Prostate gland (tissue), 2 donors: ENCODE measurements around the gene HOXA1. TPM values are rescaled to one million over a fixed set of nuclear protein-coding genes. Genes with fewer than 3 reads are reported as not detected.

Source experiments
- DNase-seq: peaks from one replicate; pipeline ENCODE4 v3.0.0-alpha.2; 2019; ENCODE audit warnings: low spot score
- H3K27ac ChIP-seq, 2 donors: fragments of 200-600 bp; sonication (generic); 2 replicates each; pipeline ENCODE4 v1.5.1; 2017 to 2019
- H3K27me3 ChIP-seq: fragments of 200-600 bp; sonication (generic); replicated peaks from 2 replicates; pipeline ENCODE4 v1.5.1; 2019; ENCODE audit not compliant: insufficient read depth
- H3K36me3 ChIP-seq, 2 donors: fragments of 200-600 bp; sonication (generic); 1 replicate in 1 of 2; 2 replicates in 1 of 2; pipeline versions ENCODE4 v1.5.1 to v1.8.1; 2017 to 2019
- H3K4me1 ChIP-seq: fragments of 200-600 bp; sonication (generic); replicated peaks from 2 replicates; pipeline ENCODE4 v1.5.1; 2019
- H3K4me3 ChIP-seq, 2 donors: fragments of 200-600 bp; sonication (generic); 2 replicates each; pipeline ENCODE4 v1.5.1; 2017 to 2019
- H3K9me3 ChIP-seq: fragments of 200-600 bp; sonication (generic); 2 replicates; pipeline ENCODE4 v1.5.1; 2017
- POLR2A ChIP-seq: fragments of 450-650 bp; IDR thresholded peaks from one replicate; pipeline ENCODE4 v1.6.1; 2016; ENCODE audit warnings: antibody characterized with exemption, mild to moderate bottlenecking
- POLR2AphosphoS5 ChIP-seq: sonication (generic); formaldehyde crosslinking; IDR thresholded peaks from one replicate; pipeline ENCODE4 v1.6.1; 2017; ENCODE audit warnings: antibody characterized with exemption
- WGBS: methylation state at CpG from one replicate; pipeline ENCODE4 v1.1.5; 2018; 5-methylcytosine and 5-hydroxymethylcytosine counted together
- intact Hi-C: fragments of 100-400 bp; cut with DNase I; formaldehyde crosslinking; loops from one replicate; pipeline ENCODE4 v1.14.2; 2022
- total RNA-seq, 2 donors: library from RNA; depleted of rRNA; stranded (reverse); fragments of >200 nt; gene quantifications; one replicate each; pipeline ENCODE4 v1.1.0, GENCODE V29; 2016
- TF ChIP-seq, protein P1 (sequence below), 4 experiments: fragments of 200-600 bp in 2 of 4; fragments of 450-650 bp in 2 of 4; sonication (generic) in 2 of 4; IDR thresholded peaks; 1 replicate in 3 of 4; 2 replicates in 1 of 4; pipeline ENCODE4 v1.5.1; 2016 to 2019; ENCODE audit warnings: antibody characterized with exemption in 4 of 4, mild to moderate bottlenecking in 2 of 4, moderate library complexity in 2 of 4

HOXA1 gene
- total RNA-seq, 2 donors from 2014 or later: 2.1 TPM; not detected in 1

DNA sequence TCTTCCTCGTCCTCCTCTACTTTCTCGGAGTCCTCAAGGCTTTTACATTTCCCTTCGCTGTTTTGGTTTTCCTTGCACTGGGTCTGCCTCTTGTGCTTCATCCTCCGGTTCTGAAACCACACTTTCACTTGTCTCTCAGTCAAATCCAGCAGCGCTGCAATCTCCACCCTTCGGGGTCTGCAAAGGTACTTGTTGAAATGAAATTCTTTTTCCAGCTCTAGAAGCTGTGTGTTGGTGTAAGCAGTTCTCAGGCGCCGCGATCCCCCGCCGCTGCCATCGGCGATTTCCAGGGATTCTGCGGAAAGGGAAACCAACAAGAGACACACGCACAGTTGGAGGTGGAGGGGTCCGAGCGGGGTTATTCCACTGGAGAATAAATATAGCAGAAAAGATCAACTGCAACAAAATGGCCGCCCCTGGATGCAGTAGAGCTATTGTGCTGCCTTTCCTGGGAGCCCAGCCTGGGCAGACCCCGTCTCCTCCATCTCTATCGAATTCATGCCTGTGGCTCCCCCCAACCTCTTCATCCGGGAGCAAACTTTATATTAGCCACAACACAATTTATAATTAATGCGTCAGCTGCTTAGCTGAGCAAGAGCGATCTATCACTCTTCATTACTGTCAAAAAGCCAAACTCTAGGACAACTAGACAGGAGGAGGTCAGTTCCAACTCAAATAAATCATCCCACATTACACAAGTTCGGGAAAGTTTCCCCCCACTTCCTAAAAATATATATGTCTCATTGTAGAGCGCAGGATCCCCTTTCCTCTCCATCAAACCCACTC, 5.6 kb upstream of the HOXA1 start:
- Histone ChIP-seq H3K27ac (no peak overlapping the region), H3K4me1 (peaks cover 5% of the 10 kb centered on the region), H3K27me3 (no peaks in the 10 kb centered on the region), H3K9me3 (no peaks in the 10 kb centered on the region), H3K4me3 (no peak overlapping the region), H3K36me3 (no peaks in the 10 kb centered on the region)
- 75% methylated on average over 25 of the region's 25 CpGs for WGBS
- intact Hi-C loops: no loop called here
- TF ChIP-seq POLR2AphosphoS5: no peak
- no peak for TF ChIP-seq POLR2A
- TF ChIP-seq, protein P1, sequence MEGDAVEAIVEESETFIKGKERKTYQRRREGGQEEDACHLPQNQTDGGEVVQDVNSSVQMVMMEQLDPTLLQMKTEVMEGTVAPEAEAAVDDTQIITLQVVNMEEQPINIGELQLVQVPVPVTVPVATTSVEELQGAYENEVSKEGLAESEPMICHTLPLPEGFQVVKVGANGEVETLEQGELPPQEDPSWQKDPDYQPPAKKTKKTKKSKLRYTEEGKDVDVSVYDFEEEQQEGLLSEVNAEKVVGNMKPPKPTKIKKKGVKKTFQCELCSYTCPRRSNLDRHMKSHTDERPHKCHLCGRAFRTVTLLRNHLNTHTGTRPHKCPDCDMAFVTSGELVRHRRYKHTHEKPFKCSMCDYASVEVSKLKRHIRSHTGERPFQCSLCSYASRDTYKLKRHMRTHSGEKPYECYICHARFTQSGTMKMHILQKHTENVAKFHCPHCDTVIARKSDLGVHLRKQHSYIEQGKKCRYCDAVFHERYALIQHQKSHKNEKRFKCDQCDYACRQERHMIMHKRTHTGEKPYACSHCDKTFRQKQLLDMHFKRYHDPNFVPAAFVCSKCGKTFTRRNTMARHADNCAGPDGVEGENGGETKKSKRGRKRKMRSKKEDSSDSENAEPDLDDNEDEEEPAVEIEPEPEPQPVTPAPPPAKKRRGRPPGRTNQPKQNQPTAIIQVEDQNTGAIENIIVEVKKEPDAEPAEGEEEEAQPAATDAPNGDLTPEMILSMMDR (IDR thresholded peaks at IDR 0.05): no peak
- no peak for DNase-seq

DNA sequence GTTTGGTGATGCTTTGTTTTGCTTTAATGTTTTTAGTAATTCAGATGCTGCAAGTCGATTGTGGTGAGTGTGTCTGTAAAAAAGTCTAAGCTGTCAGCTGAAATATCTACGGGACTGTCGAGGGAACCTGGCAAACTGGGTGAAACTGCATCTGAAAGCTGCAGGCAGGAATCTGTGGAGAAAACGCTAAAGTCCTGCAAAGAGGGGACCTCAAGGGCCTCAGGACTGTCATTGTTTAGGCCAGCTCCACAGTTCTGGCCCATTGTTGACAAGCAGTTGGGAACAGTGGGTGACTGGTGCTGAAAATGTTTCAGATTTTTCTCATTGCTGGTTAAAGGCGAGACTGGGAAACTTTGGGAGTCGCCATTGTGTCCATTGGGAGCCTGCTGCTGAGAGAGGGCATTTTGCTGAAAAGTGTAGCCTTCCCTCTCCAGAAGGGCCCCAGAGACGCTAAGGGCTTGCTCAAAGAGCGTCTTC, 4.9 kb upstream of the HOXA1 start:
- intact Hi-C loops: no loop called here
- H3K4me3 ChIP-seq: no peak overlapping the region
- WGBS: 84% methylated on average over 8 of the region's 8 CpGs

DNA sequence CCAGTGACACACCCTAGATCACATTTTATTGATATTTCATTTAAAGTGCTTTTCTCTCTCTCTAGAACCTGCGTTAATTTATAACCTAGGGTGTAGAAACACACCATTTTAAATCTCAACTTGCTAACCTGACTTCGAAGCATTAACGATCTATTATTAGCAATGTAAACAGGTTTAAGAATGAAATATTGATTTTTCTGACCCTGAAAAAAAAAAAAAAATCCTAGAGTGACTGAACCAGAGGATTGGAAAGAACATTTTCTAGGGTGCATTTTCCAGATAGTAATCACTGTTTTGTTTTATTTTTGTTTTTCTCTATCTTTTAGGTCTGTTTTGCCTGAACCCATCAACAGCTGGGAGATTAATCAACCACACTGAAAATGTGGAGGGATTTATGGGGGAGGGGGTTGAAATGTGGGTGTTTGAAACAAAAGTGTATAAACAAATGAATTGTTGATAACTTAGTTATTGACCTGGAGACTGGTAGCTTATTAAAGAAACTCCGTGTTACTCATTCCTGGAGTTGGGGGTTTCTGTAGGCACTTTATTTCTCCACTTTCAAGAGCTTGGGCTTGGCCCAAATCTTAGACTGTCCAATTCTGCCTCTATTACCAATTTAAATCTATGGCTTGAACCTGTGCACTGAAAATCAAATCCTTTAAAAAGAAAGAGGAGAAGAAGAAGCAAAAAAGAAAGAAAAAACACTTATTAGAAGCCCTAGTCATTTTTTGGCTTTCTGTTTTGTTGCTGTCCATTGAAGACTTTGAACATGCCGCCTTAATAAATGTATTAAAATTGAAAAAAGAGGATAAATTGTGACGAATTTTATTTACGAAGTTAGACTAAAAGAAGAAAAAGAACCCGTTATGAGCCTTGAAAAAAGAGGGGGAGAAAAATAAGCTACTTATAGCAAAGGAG, 3.9 kb upstream of the HOXA1 start:
- 78% methylated on average over 8 of the region's 8 CpGs for WGBS
- Histone ChIP-seq H3K4me3 (peak overlapping the region in 1 of 2 donors; percentile 22), H3K9me3 (no peaks in the 10 kb centered on the region), H3K27ac (peak overlapping the region; percentile 70 to 75), H3K27me3 (no peaks in the 10 kb centered on the region), H3K4me1 (peaks cover 5% of the 10 kb centered on the region), H3K36me3 (no peaks in the 10 kb centered on the region)
- TF ChIP-seq, protein P1 (IDR thresholded peaks at IDR 0.05): no peak
- no peak for TF ChIP-seq POLR2AphosphoS5
- no peak for TF ChIP-seq POLR2A
- intact Hi-C loops: loop anchor here (10.0 kb wide), 1 partner anchor 235 kb away; the partner anchor contains the start of gene SKAP2
- DNase-seq: no peak

More for the DNA sequence above, 4.9 kb upstream of the HOXA1 start:
- no peaks in the 10 kb centered on the region for H3K9me3 ChIP-seq
- peaks cover 5% of the 10 kb centered on the region for H3K4me1 ChIP-seq
- no peaks in the 10 kb centered on the region for H3K27me3 ChIP-seq
- DNase-seq: no peak
- TF ChIP-seq POLR2AphosphoS5 (no peak), POLR2A (no peak)
- TF ChIP-seq, protein P1 (IDR thresholded peaks at IDR 0.05): no peak
- no peak overlapping the region for H3K27ac ChIP-seq
- H3K36me3 ChIP-seq: no peaks in the 10 kb centered on the region

DNA sequence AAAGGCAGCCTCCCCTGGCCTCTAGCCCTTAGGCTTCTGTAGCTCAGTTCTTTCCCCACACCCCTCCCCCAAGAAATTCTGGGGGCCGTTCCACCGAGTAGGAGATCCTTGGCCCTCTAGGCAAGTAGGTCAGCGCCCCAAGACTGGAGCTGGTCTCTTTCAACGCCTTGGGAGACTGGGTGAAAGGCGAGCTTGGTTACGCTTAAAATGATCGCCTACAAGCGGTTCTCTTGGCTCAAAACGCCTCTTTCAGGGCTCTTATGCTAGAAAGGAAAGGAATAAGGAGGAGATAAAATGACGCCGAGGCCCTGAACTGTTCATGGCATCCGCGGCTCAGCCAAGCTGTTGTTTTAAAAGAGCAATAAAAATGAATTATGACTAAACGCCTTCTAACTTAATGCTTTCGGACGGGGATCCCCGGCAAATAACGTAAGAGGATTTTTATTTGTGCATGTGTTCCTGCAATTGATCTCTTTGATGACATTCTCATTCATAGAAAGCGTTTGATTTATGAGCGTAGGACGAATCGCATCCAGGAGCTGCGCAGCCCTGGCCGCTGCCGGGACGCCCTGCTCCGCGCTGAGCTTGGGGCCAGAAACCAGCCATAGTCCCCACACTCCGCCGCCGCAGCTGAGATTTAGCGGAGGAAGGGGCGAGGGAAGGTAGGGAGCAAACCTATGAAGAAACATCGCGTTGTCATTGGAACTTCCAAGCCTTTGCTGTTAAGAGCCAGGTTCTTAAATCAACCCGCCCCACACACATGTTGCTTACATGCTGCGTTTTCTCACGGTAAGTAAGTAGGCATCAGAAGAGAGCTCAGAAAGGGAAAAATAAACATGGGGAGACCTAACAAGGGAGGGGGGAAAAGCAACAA, 3.0 kb upstream of the HOXA1 start:
- no peaks in the 10 kb centered on the region for H3K36me3 ChIP-seq
- no peaks in the 10 kb centered on the region for H3K9me3 ChIP-seq
- TF ChIP-seq, protein P1 (IDR thresholded peaks at IDR 0.05): no peak
- peak; percentile 14 for TF ChIP-seq POLR2A
- peak; percentile 77 for TF ChIP-seq POLR2AphosphoS5
- H3K27me3 ChIP-seq: no peaks in the 10 kb centered on the region
- peak overlapping the region; percentile 22 to 23 for H3K4me3 ChIP-seq
- DNase-seq: no peak
- H3K27ac ChIP-seq: peak overlapping the region; percentile 70 to 75
- peaks cover 5% of the 10 kb centered on the region for H3K4me1 ChIP-seq
- 8% methylated on average over 38 of the region's 38 CpGs for WGBS
- intact Hi-C loops: loop anchor here (10.0 kb wide), 1 partner anchor 234 kb away; the partner anchor contains the start of gene SKAP2
